Measurements from ENCODE around the gene GTF3C4.

GRCh38 chr9:132677976-132678375 is 7.7 kb downstream of the GTF3C4 start:
- TF ChIP-seq CTCF (IDR thresholded peaks at IDR 0.05): no peak
- TF ChIP-seq POLR2AphosphoS5 (IDR thresholded peaks at IDR 0.05): no peak
- no peak for TF ChIP-seq POLR2A (IDR thresholded peaks at IDR 0.05)
